Loucy (cell line): ENCODE measurements around the gene TFAP2C.

Experiments
- H2AFZ ChIP-seq: fragments of 200-600 bp; sonication (generic); 2 replicates; pipeline ENCODE4 v1.6.0; 2016; ENCODE audit warnings: antibody characterized with exemption, mild to moderate bottlenecking, low read length, moderate library complexity
- H3F3A ChIP-seq: fragments of 200-600 bp; 2 replicates; pipeline ENCODE4 v1.6.0; 2016; ENCODE audit warnings: antibody characterized with exemption, low read depth, mild to moderate bottlenecking
- H3K27me3 ChIP-seq: fragments of 200-600 bp; sonication (generic); 2 replicates; pipeline ENCODE4 v1.6.1; 2014; ENCODE audit warnings: low read length, mild to moderate bottlenecking; ENCODE audit not compliant: insufficient read depth, poor library complexity, severe bottlenecking
- H3K36me3 ChIP-seq: fragments of 200-600 bp; sonication (generic); 2 replicates; pipeline ENCODE4 v1.6.1; 2016; ENCODE audit warnings: low read length; ENCODE audit not compliant: insufficient read depth
- H3K4me1 ChIP-seq: fragments of 200-600 bp; sonication (generic); 2 replicates; pipeline ENCODE4 v1.5.1; 2014; ENCODE audit warnings: low read length, mild to moderate bottlenecking; ENCODE audit not compliant: insufficient read depth, poor library complexity, severe bottlenecking
- H3K4me2 ChIP-seq: fragments of 200-600 bp; sonication (generic); 2 replicates; pipeline ENCODE4 v1.6.0; 2014; ENCODE audit warnings: antibody characterized with exemption, low read length, low read depth, mild to moderate bottlenecking; ENCODE audit not compliant: poor library complexity, severe bottlenecking
- H3K4me3 ChIP-seq: fragments of 200-600 bp; sonication (generic); 2 replicates; pipeline ENCODE4 v1.5.1; 2014; ENCODE audit warnings: low read length, mild to moderate bottlenecking, mixed read lengths; ENCODE audit not compliant: poor library complexity, severe bottlenecking
- H3K79me2 ChIP-seq: fragments of 200-600 bp; sonication (generic); 2 replicates; pipeline ENCODE4 v1.6.1; 2014; ENCODE audit warnings: low read length; ENCODE audit not compliant: insufficient read depth
- H3K9ac ChIP-seq: fragments of 200-600 bp; sonication (generic); 2 replicates; pipeline ENCODE4 v1.6.0; 2014; ENCODE audit warnings: mild to moderate bottlenecking, low read depth, low read length, moderate library complexity; ENCODE audit not compliant: poor library complexity, severe bottlenecking
- H3K9me2 ChIP-seq: fragments of 200-600 bp; sonication (generic); replicated peaks from 2 replicates; pipeline ENCODE4 v1.6.1; 2016; ENCODE audit warnings: low read depth, low read length, mixed read lengths
- H3K9me3 ChIP-seq: fragments of 200-600 bp; sonication (generic); 2 replicates; pipeline ENCODE4 v1.6.1; 2014; ENCODE audit warnings: mild to moderate bottlenecking, antibody characterized with exemption, low read length, low read depth; ENCODE audit not compliant: insufficient read depth
- H4K20me1 ChIP-seq: fragments of 200-600 bp; sonication (generic); 2 replicates; pipeline ENCODE4 v1.6.0; 2014; ENCODE audit warnings: antibody characterized with exemption, low read length, mild to moderate bottlenecking; ENCODE audit not compliant: insufficient read depth, poor library complexity, severe bottlenecking
- EZH2phosphoT487 ChIP-seq: fragments of 200-600 bp; IDR thresholded peaks from 2 replicates; pipeline ENCODE4 v1.6.1; 2018; ENCODE audit warnings: antibody characterized with exemption, mild to moderate bottlenecking, moderate library complexity, borderline replicate concordance
- TF ChIP-seq, protein P1 (sequence below): fragments of 200-600 bp; sonication (generic); conservative IDR thresholded peaks from 2 replicates; pipeline ENCODE4 v1.5.1; 2014; ENCODE audit warnings: mild to moderate bottlenecking, antibody characterized with exemption, low read length

The TFAP2C gene

GRCh38 chr20:56624786-56625681, 4.1 kb upstream of the TFAP2C start:
- no peaks in the 10 kb centered on the region for H3K36me3 ChIP-seq
- no peaks in the 10 kb centered on the region for H3K4me1 ChIP-seq
- no peaks in the 10 kb centered on the region for H3K27me3 ChIP-seq
- H3F3A ChIP-seq: no peaks in the 10 kb centered on the region
- no peaks in the 10 kb centered on the region for H3K79me2 ChIP-seq
- H3K4me3 ChIP-seq: no peak overlapping the region
- no peaks in the 10 kb centered on the region for H3K9me2 ChIP-seq
- no peak for TF ChIP-seq EZH2phosphoT487
- TF ChIP-seq, protein P1, sequence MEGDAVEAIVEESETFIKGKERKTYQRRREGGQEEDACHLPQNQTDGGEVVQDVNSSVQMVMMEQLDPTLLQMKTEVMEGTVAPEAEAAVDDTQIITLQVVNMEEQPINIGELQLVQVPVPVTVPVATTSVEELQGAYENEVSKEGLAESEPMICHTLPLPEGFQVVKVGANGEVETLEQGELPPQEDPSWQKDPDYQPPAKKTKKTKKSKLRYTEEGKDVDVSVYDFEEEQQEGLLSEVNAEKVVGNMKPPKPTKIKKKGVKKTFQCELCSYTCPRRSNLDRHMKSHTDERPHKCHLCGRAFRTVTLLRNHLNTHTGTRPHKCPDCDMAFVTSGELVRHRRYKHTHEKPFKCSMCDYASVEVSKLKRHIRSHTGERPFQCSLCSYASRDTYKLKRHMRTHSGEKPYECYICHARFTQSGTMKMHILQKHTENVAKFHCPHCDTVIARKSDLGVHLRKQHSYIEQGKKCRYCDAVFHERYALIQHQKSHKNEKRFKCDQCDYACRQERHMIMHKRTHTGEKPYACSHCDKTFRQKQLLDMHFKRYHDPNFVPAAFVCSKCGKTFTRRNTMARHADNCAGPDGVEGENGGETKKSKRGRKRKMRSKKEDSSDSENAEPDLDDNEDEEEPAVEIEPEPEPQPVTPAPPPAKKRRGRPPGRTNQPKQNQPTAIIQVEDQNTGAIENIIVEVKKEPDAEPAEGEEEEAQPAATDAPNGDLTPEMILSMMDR: no peak
- no peak overlapping the region for H2AFZ ChIP-seq
- H3K9ac ChIP-seq: no peak overlapping the region
- H4K20me1 ChIP-seq: no peaks in the 10 kb centered on the region
- no peaks in the 10 kb centered on the region for H3K9me3 ChIP-seq
- no peak overlapping the region for H3K4me2 ChIP-seq

GRCh38 chr20:56625837-56626236, 3.3 kb upstream of the TFAP2C start:
- Histone ChIP-seq H3K9me2 (no peaks in the 10 kb centered on the region), H2AFZ (no peak overlapping the region), H4K20me1 (no peaks in the 10 kb centered on the region), H3K4me3 (no peak overlapping the region), H3K9ac (no peak overlapping the region), H3K79me2 (no peaks in the 10 kb centered on the region), H3K4me1 (no peaks in the 10 kb centered on the region), H3F3A (no peaks in the 10 kb centered on the region), H3K9me3 (no peaks in the 10 kb centered on the region), H3K4me2 (no peak overlapping the region), H3K36me3 (no peaks in the 10 kb centered on the region), H3K27me3 (no peaks in the 10 kb centered on the region)
- TF ChIP-seq EZH2phosphoT487: no peak
- TF ChIP-seq, protein P1: no peak

- no peak overlapping the region for H3K9ac ChIP-seq
- H4K20me1 ChIP-seq: no peaks in the 10 kb centered on the region
- no peaks in the 10 kb centered on the region for H3K27me3 ChIP-seq
Measured at GRCh38 chr20:56626367-56627121, 2.6 kb upstream of the TFAP2C start.

More at GRCh38 chr20:56626367-56627121, 2.6 kb upstream of the TFAP2C start:
- H3F3A ChIP-seq: no peaks in the 10 kb centered on the region
- no peaks in the 10 kb centered on the region for H3K9me2 ChIP-seq
- no peak overlapping the region for H3K4me2 ChIP-seq
- no peak overlapping the region for H3K4me3 ChIP-seq
- H2AFZ ChIP-seq: no peak overlapping the region
- TF ChIP-seq EZH2phosphoT487: no peak
- TF ChIP-seq, protein P1: no peak
- H3K4me1 ChIP-seq: no peaks in the 10 kb centered on the region
- H3K36me3 ChIP-seq: no peaks in the 10 kb centered on the region
- no peaks in the 10 kb centered on the region for H3K79me2 ChIP-seq
- H3K9me3 ChIP-seq: no peaks in the 10 kb centered on the region
